ENCODE results near the gene COPZ2. TPM values are rescaled to one million over a fixed set of nuclear protein-coding genes. Genes with fewer than 3 reads are reported as not detected.

The COPZ2 gene
- total and polyA plus RNA-seq, 9 of the 15 experiments (the other 6 are each of a cell fraction or from before 2014, with no cell fraction given): 0.22 to 0.49 TPM; not detected in 7

GRCh38 chr17:48026502-48027321 is 10.9 kb downstream of the COPZ2 start (continued):
- TF ChIP-seq ZBTB40 (IDR thresholded peaks at IDR 0.05) (no peak), ZBTB40 (CRISPR knock-in tag; IDR thresholded peaks at IDR 0.05) (no peak), ETV1 (tag; conservative IDR thresholded peaks at IDR 0.05; ENCODE audit: low read depth) (no peak), MTA3 (IDR thresholded peaks at IDR 0.05; ENCODE audit: borderline replicate concordance) (peak; percentile 72; the same call in 1 of the 2 replicates), YY1 (IDR thresholded peaks at IDR 0.05; ENCODE audit: borderline replicate concordance in 1 of 3, control insufficient read depth in 1 of 3, extremely low read depth in 1 of 3, insufficient read depth in 3 of 3, insufficient read length in 1 of 3, insufficient replicate concordance in 2 of 3, low read depth in 1 of 3, low read length in 2 of 3) (peak in 2 of 3 experiments; percentile 37 to 52), TSC22D4 (tag; IDR thresholded peaks at IDR 0.05) (no peak), MTA1 (IDR thresholded peaks at IDR 0.05; ENCODE audit: borderline replicate concordance) (no peak), HDAC6 (IDR thresholded peaks at IDR 0.05; ENCODE audit: low read depth, low read length) (no peak), BACH1 (tag; IDR thresholded peaks at IDR 0.05) (no peak), KLF1 (tag; IDR thresholded peaks at IDR 0.05) (no peak), THRAP3 (IDR thresholded peaks at IDR 0.05; ENCODE audit: borderline replicate concordance) (no peak), TEAD1 (CRISPR knock-in tag; IDR thresholded peaks at IDR 0.05) (no peak), ZNF431 (CRISPR knock-in tag; IDR thresholded peaks at IDR 0.05) (no peak), DLX4 (CRISPR knock-in tag; IDR thresholded peaks at IDR 0.05) (no peak), ZC3H8 (IDR thresholded peaks at IDR 0.05) (no peak)
- TF ChIP-seq, protein P1, sequence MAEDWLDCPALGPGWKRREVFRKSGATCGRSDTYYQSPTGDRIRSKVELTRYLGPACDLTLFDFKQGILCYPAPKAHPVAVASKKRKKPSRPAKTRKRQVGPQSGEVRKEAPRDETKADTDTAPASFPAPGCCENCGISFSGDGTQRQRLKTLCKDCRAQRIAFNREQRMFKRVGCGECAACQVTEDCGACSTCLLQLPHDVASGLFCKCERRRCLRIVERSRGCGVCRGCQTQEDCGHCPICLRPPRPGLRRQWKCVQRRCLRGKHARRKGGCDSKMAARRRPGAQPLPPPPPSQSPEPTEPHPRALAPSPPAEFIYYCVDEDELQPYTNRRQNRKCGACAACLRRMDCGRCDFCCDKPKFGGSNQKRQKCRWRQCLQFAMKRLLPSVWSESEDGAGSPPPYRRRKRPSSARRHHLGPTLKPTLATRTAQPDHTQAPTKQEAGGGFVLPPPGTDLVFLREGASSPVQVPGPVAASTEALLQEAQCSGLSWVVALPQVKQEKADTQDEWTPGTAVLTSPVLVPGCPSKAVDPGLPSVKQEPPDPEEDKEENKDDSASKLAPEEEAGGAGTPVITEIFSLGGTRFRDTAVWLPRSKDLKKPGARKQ (CRISPR knock-in tag; IDR thresholded peaks at IDR 0.05): no peak

All from K562 (cell line).